Measurements from ENCODE around the gene KANK2.
"Not testable (repeated sequence)": the region's sequence is repeated elsewhere in the genome, so short reads cannot be mapped to it uniquely, and the experiment has no call there.

Gene KANK2

DNA sequence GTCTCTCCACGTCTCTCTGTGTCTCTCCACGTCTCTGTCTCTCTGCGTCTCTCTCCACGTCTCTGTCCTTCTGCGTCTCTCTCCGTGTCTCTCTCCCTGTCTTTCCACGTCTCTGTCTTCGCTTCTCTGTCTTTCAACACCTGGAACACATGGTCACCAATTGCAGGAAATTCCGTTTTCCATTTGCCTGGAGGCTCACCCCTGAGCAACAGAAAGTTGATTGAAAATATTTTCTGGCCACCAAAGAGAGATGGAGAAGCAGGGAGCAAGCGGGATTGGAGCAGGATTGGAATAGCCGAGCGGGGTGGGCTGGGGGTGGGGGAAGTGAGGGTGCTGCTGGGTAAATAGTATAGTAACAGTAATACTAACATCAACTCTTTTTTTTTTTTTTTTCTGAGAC lies 1.7 kb downstream of the KANK2 start:
- no peak for DNase-seq

- no peak for DNase-seq
Measured at GRCh38 chr19:11194656-11195558, 2.4 kb downstream of the KANK2 start.

DNA sequence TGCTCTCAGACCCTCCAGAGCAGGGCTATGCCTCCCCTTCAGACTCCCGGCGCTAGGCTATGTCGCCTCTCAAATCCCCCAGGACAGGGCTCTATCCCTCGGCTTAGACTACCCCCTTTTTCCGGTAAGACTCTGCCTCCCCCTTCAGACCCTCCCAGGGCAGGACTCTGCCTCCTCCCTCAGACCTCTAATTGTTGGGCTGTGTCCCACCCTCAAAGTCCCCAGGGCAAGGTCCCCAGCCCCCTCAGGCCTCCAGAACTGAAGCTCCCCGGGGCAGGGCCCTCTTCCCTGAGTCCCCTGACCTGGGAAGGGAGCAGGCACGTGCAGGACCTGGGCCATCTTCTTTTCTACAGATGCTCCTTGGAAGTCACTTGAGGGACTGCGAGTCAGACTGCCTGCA lies 3.2 kb downstream of the KANK2 start:
- DNase-seq = no peak

- DNase-seq = no peak
Measured at GRCh38 chr19:11192957-11193939, 4.1 kb downstream of the KANK2 start.

GRCh38 chr19:11191934-11192333 lies 5.4 kb downstream of the KANK2 start:
- no peak for DNase-seq

DNA sequence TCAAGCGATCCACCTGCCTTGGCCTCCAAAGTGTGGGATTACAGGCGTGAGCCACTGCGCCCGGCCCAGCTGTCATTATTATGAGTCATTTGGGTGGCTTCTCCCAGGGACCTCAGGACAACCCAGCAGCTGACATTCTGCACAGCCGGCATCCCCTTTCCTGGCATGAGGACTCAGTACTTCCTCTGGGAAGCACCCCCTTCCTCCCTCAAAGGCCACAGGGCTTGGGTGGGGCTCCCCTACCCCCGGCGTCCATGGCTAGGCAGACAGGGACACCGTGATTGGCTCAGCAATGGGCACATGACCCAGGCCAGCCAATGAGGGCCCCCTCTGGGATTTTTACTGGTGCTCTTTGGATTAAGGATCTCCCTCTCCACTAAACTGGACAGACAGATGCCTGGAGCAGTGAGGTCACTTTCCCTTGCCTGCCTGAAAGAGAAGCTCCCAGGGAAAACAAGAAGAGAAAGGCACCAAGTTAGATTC lies 6.0 kb downstream of the KANK2 start:
- DNase-seq = peak; percentile 41

DNA sequence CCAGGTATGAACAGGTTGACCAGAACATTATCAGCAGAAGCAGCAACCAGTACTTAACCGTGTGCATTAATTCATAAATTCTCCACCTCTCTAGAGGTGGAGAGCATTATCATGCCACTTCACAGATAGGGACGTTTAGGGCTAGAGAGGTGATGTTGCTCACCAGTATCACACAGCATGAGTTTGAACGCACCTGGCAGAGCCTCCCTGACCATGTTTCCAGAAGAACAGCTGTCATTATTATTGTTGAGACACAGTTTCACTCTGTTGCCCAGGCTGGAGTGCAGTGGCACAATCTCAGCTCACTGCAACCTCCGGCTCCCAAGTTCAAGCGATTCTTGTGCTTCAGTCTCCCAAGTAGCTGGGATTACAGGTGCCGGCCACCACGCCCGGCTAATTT lies 6.8 kb downstream of the KANK2 start:
- DNase-seq = no peak

GRCh38 chr19:11187441-11187840 lies 9.9 kb downstream of the KANK2 start:
- DNase-seq = no peak

GRCh38 chr19:11182994-11183393 lies 14.4 kb downstream of the KANK2 start:
- no peak for DNase-seq

DNA sequence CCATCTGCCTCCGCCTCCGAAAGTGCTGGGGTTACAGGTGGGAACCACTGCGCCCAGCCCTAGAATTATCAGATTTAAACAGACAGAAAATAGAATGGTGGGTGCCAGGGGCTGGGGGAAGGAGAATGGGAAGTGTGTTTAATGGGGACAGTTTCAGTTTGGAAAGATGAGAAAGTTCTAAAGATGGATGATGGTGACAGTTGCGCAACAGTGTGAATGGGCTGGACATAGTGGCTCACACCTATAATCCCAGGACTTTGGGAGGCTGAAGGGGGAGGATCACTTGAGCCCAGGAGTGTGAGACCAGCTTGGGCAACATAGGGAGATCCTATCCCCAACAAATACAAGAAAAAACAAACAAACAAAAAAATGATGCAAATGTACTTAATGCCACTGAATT lies 15.9 kb downstream of the KANK2 start:
- DNase-seq = no peak

DNA sequence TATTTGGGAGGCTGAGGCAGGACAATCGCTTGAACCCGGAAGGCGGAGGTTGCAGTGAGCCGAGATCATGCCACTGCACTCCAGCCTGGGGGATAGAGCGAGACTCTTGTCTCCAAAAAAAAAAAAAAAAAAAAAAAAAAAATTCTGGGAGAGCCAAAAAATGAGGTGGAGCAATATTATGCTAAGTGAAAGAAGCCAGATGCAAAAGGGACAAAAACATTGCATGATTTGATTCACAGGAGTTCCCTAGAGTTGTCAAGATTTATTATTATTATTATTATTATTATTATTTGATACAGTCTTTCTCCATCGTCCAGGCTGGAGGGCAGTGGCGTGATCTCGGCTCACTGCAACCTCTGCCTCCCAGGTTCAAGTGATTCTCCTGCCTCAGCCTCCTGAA lies 16.4 kb downstream of the KANK2 start:
- DNase-seq = not testable (repeated sequence)

DNA sequence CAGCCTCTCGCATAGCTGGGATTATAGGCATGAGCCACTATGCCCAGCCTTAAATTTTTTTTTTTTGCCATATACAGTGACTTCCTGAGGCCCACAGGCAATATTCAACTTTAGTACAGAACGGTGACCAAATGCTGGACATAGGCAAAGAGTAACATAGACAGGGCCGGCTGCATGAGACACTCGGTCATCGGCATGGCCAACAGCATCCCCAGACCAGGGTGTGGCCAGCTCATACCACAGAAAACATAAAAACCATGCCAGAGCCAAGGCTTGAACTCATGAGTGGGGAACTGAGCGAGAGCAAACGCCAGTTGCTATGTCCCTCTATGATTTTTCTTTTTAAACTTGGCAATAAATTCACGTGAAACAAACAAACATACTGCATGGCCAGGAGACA lies 17.0 kb downstream of the KANK2 start:
- no peak for DNase-seq

GRCh38 chr19:11179716-11180297 lies 17.5 kb downstream of the KANK2 start:
- no peak for DNase-seq

DNA sequence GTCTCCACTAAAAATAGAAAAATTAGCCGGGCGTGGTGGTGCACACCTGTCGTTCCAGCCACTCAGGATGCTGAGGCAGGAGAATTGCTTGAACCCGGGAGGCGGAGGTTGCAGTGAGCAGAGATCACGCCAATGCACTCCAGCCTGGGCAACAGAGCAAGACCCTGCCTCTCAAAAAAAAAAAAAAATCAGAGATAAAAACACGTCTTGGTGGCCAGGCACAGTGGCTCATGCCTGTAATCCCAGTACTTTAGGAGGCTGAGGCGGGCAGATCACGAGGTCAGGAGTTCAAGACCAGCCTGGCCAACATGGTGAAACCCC lies 18.2 kb downstream of the KANK2 start:
- DNase-seq = not testable (repeated sequence)

DNA sequence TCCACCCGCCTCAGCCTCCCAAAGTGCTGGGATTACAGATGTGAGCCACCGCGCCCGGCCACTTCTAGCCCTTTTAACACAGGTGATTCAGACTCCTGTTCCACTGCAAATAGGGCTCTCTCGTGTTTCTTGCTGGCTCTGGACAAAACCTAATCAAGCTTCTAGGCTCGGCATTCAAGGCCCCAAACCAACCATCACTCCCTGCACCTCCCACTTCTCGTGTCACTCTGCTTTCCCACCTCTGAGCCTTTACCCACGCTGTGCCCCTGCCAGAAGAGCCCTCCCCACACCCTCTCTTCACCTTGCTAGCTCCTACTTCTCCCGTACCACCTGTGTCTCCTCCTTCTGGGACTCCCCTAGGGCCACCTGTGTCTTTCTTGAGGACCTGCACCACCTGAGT lies 19.8 kb downstream of the KANK2 start:
- DNase-seq = no peak

- no peak for DNase-seq
Measured at GRCh38 chr19:11176466-11177193, 20.7 kb downstream of the KANK2 start.

DNA sequence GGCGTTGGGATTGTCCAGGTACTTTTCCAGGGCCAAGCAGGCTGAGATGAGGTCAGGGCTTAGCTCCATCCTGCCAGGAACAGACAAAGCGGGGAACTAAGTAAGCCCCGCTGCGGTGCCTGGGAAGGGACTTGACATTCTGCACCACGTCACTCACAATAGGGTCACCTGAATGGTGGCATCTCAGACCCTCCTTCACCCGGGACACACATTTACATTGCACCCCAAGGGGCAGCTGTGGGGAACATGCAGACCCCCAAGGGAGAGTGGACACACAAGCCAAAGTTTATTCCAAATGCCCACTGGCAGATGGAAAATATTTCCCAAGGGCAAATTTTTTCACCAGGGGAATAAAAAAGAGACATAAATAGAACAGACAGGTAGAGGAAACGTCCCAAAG lies 21.4 kb downstream of the KANK2 start:
- no peak for DNase-seq

DNA sequence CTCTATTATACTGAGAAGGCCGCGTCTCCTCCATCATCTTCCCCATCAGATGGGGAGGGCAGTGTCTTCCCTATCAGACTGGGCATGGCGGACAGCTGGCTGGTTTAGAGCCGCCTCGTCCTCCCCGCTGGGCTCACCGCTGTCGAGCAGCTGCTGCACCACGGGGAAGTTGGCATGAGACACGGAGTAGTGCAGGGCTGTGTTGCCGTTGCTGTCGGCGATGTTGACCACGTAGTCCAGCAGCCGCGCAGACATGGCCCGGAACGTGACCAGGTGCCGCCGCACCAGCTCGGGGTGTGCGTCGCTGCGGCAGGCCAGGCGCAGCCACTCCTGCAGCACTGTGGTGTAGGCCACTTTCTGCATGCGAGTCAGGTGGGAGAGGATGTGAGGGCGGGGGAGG lies 23.0 kb downstream of the KANK2 start:
- DNase-seq = no peak

GRCh38 chr19:11173516-11174155 lies 23.7 kb downstream of the KANK2 start:
- no peak for DNase-seq

DNA sequence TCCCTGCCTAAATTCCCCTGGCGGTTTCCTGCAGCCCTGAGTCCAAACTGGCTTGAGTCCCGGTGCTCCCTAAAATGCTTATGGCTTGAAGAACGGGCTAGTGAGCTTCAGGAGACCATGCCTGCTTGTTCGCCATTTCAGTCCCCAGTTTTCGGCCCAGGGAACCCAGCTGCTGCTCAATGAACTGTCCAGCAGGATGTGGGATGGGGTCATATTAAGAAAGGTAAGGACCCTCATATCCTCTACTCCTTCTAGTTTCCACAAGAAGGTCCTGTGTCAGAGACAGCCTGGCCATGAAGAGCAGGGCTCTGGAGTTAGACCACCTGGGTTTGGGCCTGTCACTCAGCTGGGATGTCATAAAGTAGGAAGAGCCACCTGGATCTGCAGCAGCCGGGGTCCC lies 24.8 kb downstream of the KANK2 start:
- DNase-seq = no peak

DNA sequence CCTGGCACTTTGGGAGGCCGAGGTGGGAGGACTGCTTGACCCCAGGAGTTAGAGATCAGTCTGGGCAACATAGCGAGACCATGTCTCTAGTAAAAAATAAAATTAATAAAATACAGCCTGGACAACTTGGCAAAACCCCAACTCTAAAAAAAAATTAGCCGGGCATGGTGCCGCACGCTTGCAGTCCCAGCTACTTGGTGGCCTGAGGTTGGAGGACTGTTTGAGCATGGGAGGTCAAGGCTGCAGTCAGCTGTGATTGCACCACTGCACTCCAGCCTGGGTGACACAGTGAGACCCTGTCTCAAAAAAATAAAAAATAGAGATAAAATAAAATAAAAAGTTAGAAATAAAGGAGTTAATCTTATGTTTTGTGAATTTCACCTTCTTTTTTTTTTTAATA lies 26.2 kb downstream of the KANK2 start:
- no peak for DNase-seq
